Heart left ventricle (tissue), 16 donors: ENCODE results near the gene GLG1. TPM values are rescaled to one million over a fixed set of nuclear protein-coding genes. Genes with fewer than 3 reads are reported as not detected.
"Not testable (repeated sequence)": the region's sequence is repeated elsewhere in the genome, so short reads cannot be mapped to it uniquely, and the experiment has no call there.

Experiments
- ATAC-seq, 4 donors: fragments of 200-7000 bp; cut with Tn5 transposase; one replicate each; pipeline ENCODE4 v1.9.1; 2020 to 2022; ENCODE audit warnings: moderate library complexity in 4 of 4, mild to moderate bottlenecking in 3 of 4, moderate number of reproducible peaks in 1 of 4
- DNase-seq, 5 donors: peaks; one replicate each; pipeline ENCODE4 v3.0.0-alpha.2; 2020
- H3K27ac ChIP-seq, 12 donors: fragments of 200-600 bp; sonication (generic) in 4 of 12; one replicate each; pipeline versions ENCODE4 v1.5.0 to v1.8.0; 2016 to 2022; ENCODE audit warnings: mild to moderate bottlenecking in 2 of 12
- H3K27me3 ChIP-seq, 9 donors: fragments of 200-600 bp; sonication (generic) in 2 of 9; one replicate each; pipeline versions ENCODE4 v1.5.1 to v1.8.0; 2016 to 2022; ENCODE audit warnings: mild to moderate bottlenecking in 3 of 9
- H3K36me3 ChIP-seq, 9 donors: fragments of 200-600 bp; sonication (generic) in 2 of 9; one replicate each; pipeline versions ENCODE4 v1.5.0 to v1.8.0; 2018 to 2022; ENCODE audit warnings: mild to moderate bottlenecking in 2 of 9
- H3K4me1 ChIP-seq, 12 donors: fragments of 200-600 bp; sonication (generic) in 4 of 12; one replicate each; pipeline versions ENCODE4 v1.5.0 to v1.8.0; 2016 to 2022; ENCODE audit warnings: mild to moderate bottlenecking in 3 of 12
- H3K4me3 ChIP-seq, 12 donors: fragments of 200-600 bp; sonication (generic) in 4 of 12; one replicate each; pipeline versions ENCODE4 v1.5.0 to v1.8.0; 2017 to 2022; ENCODE audit warnings: mild to moderate bottlenecking in 9 of 12, moderate library complexity in 4 of 12
- H3K9me3 ChIP-seq, 12 donors: fragments of 200-600 bp; sonication (generic) in 4 of 12; one replicate each; pipeline versions ENCODE4 v1.5.0 to v1.8.0; 2016 to 2022; ENCODE audit warnings: mild to moderate bottlenecking in 1 of 12
- CTCF ChIP-seq, 12 donors: fragments of 200-600 bp; sonication (generic) in 4 of 12; IDR thresholded peaks; one replicate each; pipeline versions ENCODE4 v1.5.0 to v1.8.0; 2018 to 2022; ENCODE audit warnings: antibody characterized with exemption in 12 of 12, mild to moderate bottlenecking in 5 of 12
- POLR2A ChIP-seq, 2 donors: fragments of 450-650 bp; IDR thresholded peaks; one replicate each; pipeline ENCODE4 v1.6.1; 2017; ENCODE audit warnings: antibody characterized with exemption in 2 of 2, mild to moderate bottlenecking in 2 of 2, moderate library complexity in 2 of 2
- WGBS, 4 donors: extraction: QIAGEN DNeasy Blood & Tissue Kit in 2 of 4; methylation state at CpG; one replicate each; pipeline versions ENCODE4 v1.1.5 to v1.1.7; 2013 to 2018; 5-methylcytosine and 5-hydroxymethylcytosine counted together
- intact Hi-C, 10 donors: fragments of 100-400 bp; cut with DNase I; formaldehyde crosslinking; loops; one replicate each; pipeline versions ENCODE4 v1.11.1 to v1.14.2; 2022
- long read RNA-seq, 3 donors: library from polyadenylated mRNA; unstranded; transcript quantifications; one replicate each; pipeline ENCODE4 v2.0.0, GENCODE V29; 2020 to 2021
- polyA plus RNA-seq, 2 donors: library from polyadenylated mRNA; stranded (reverse); fragments of 200-250 nt; gene quantifications; one replicate each; pipeline ENCODE4 v1.2.3, GENCODE V29; 2013
- total RNA-seq, 9 donors: library from RNA; depleted of rRNA in 2 of 9; stranded (reverse); fragments of >200 nt in 2 of 9; fragmentation: NEBNext Ultra II Directional in 3 of 9; extraction: Animal tissue kit (Norgen Biotek cat#: 25700) in 3 of 9; gene quantifications; one replicate each; pipeline versions ENCODE4 v1.1.0 to v1.2.4, GENCODE V29; 2016 to 2023
- donor health status: ischemic (EF 13 %, LVEDD 7.1; RV severe dilation, severe dysfunction).
- donor health status: healthy with polysubstance abuse.
- donor health status: DM: no; HTN: yes; CAD: no.
- donor health status: DM: no; HTN: no; CAD: no.
- donor health status: ischemic (EF 25% LVEDD 6.9; RV normal size, moderate dysfunction).
- donor health status: ischemic (EF 25% LVEDD 5.7; RV mildly dilated, moderate dysfunction).
- donor health status: healthy.
- donor health status: DM: yes; HTN: yes; CAD: no.
- donor health status: ischemic (EF 35%, LVEDD 5.7; RV mildly dilated, moderate dysfunction).
- donor health status: nonischemic (EF 11% LVEDD 7.7; RV severe dilation, severe dysfunction).
- donor health status: DM: yes; HTN: yes; CAD: no.
- donor health status: PGD.
- donor health status: ischemic (EF 29% LVEDD 5.4; RV normal size, mild dysfunction).
- donor health status: nonischemic (EF 23%, LVEDD 6.1; RV moderate dilation, normal function).

The GLG1 gene
- total RNA-seq (100 to 1,000 TPM in 6 of 9 donors, 10 to 100 TPM in 3; 86.7 to 138 (median 115) TPM), polyA plus RNA-seq (10 to 100 TPM; 26.5 to 59.6 TPM)
- long read RNA-seq, donor 1, full-length matches to known transcripts, result 109 of 153 reads
- long read RNA-seq, donor 1, partial matches to known transcripts, result 25 of 153 reads
- long read RNA-seq, donor 1, other reads (novel, unspliced or antisense), result 19 of 153 reads
- long read RNA-seq, donor 2, full-length matches to known transcripts, result 228 of 333 reads
- long read RNA-seq, donor 2, partial matches to known transcripts, result 59 of 333 reads
- long read RNA-seq, donor 2, other reads (novel, unspliced or antisense), result 46 of 333 reads
- long read RNA-seq, donor 3, full-length matches to known transcripts, result 178 of 227 reads
- long read RNA-seq, donor 3, partial matches to known transcripts, result 20 of 227 reads
- long read RNA-seq, donor 3, other reads (novel, unspliced or antisense), result 29 of 227 reads

GRCh38 chr16:74606521-74607309 is at the start of gene GLG1:
TSS of gene GLG1 (minus strand) at chr16:74607114. CDS start at chr16:74607094, 20 bp downstream.
- H3K27ac ChIP-seq, result peak within 1 kb of the TSS; percentile 76 to 98 (median 94)
- WGBS, 4 donors, result 0 to 1% (median 0%) methylated on average over 23 to 77 of the region's 77 CpGs
- no peaks in the 10 kb centered on the region for H3K9me3 ChIP-seq
- TF ChIP-seq CTCF (IDR thresholded peaks at IDR 0.05) (peak in 3 of 12 donors; percentile 9 to 29 (median 10)), POLR2A (IDR thresholded peaks at IDR 0.05) (peak; percentile 18 to 93)
- peak within 1 kb of the TSS; percentile 71 to 100 (median 94) for H3K4me3 ChIP-seq
- DNase-seq (peak; percentile 93 to 96 (median 94)), ATAC-seq (peak; percentile 93 to 99 (median 98))
- intact Hi-C loops, result loop anchor here in 4 of 10 donors (5.0 to 10.0 kb wide), 2 partner anchors 102 to 104 kb away; no protein-coding TSS in a partner anchor
- H3K36me3 ChIP-seq, result no peaks in the 10 kb centered on the region
- peaks cover 0 to 46% (median 29%) of the 10 kb centered on the region in 12 donors for H3K4me1 ChIP-seq
- no peaks in the 10 kb centered on the region for H3K27me3 ChIP-seq

GRCh38 chr16:74654536-74655050 is 47.7 kb upstream of the GLG1 start:
- peaks cover 0 to 80% (median 64%) of the 10 kb centered on the region in 9 donors for H3K36me3 ChIP-seq
- TF ChIP-seq CTCF (IDR thresholded peaks at IDR 0.05) (no peak), POLR2A (IDR thresholded peaks at IDR 0.05) (no peak)
- no peaks in the 10 kb centered on the region for H3K9me3 ChIP-seq
- 87 to 94% (median 88%) methylated on average over 3 of the region's 3 CpGs for WGBS, 4 donors
- no peak overlapping the region for H3K4me3 ChIP-seq
- DNase-seq, result no peak
- intact Hi-C loops, result no loop called here
- H3K27me3 ChIP-seq, result no peaks in the 10 kb centered on the region
- peaks cover 0 to 41% (median 4%) of the 10 kb centered on the region in 12 donors for H3K4me1 ChIP-seq
- ATAC-seq, result no peak
- no peak overlapping the region for H3K27ac ChIP-seq

GRCh38 chr16:74652883-74653282 is 46.0 kb upstream of the GLG1 start:
- ATAC-seq, H3K27me3 ChIP-seq, H3K4me3 ChIP-seq, H3K9me3 ChIP-seq, intact Hi-C loops, H3K27ac ChIP-seq, DNase-seq: not testable (repeated sequence)
- H3K36me3 ChIP-seq, result peaks cover 0 to 80% (median 65%) of the 10 kb centered on the region in 9 donors
- H3K4me1 ChIP-seq, result peaks cover 0 to 26% (median 2%) of the 10 kb centered on the region in 12 donors
- WGBS, 4 donors, result 94 to 97% (median 96%) methylated on average over 2 of the region's 2 CpGs

GRCh38 chr16:74652249-74652648 is 45.3 kb upstream of the GLG1 start:
- WGBS, 4 donors, result 40 to 61% (median 53%) methylated on average over 1 of the region's 1 CpG
- Histone ChIP-seq H3K27me3 (no peaks in the 10 kb centered on the region), H3K36me3 (peaks cover 0 to 84% (median 65%) of the 10 kb centered on the region in 9 donors), H3K9me3 (no peaks in the 10 kb centered on the region), H3K4me3 (no peak overlapping the region), H3K27ac (no peak overlapping the region), H3K4me1 (peaks cover 0 to 20% (median 2%) of the 10 kb centered on the region in 12 donors)
- TF ChIP-seq POLR2A (IDR thresholded peaks at IDR 0.05) (no peak), CTCF (IDR thresholded peaks at IDR 0.05) (no peak)
- no peak for DNase-seq
- ATAC-seq, result no peak
- intact Hi-C loops, result no loop called here
